HepG2 (cell line): ENCODE measurements around the gene AFTPH. TPM values are rescaled to one million over a fixed set of nuclear protein-coding genes. Genes with fewer than 3 reads are reported as not detected.

Experiments
- ATAC-seq: fragments of 200-7000 bp; cut with Tn5 transposase; 3 replicates; pipeline ENCODE4 v1.9.1; 2020; ENCODE audit warnings: mild to moderate bottlenecking, moderate library complexity
- BruUV-seq: library from RNA; stranded (reverse); fragments of 400-500 nt; replicated peaks from 2 replicates; lab custom pipeline; 2021; lab: Mats Ljungman, UMichigan
- CTCF ChIA-PET: fragments of 300-600 bp; formaldehyde crosslinking; extraction: SDS; loops from one replicate; lab custom pipeline; 2021; ENCODE audit warnings: low total read pairs, inconsistent platforms, low intra/inter-chr PET ratio; lab: Yijun Ruan, JAX
- POLR2A ChIA-PET: fragments of 350-600 bp; sonication (Branson Sonifier 250); formaldehyde crosslinking; loops from one replicate; lab custom pipeline; 2020; ENCODE audit warnings: antibody characterized with exemption, inconsistent platforms; lab: Yijun Ruan, JAX
- DNase-seq: peaks from one replicate; pipeline ENCODE4 v3.0.0-alpha.2; 2015; ENCODE audit warnings: low spot score
- FAIRE-seq: peaks from 3 replicates; lab custom pipeline; 2011; peaks lifted over from hg19 to GRCh38; lab: Jason Lieb, UNC
- H2AFZ ChIP-seq: one replicate; pipeline ENCODE4 v1.6.1; 2011; ENCODE audit warnings: low read length, inconsistent platforms
- H3K27ac ChIP-seq: fragments of 300-600 bp; 3 replicates; pipeline ENCODE4 v1.8.0; 2011; ENCODE audit warnings: mixed run types, mild to moderate bottlenecking, mixed read lengths, low read length, inconsistent platforms; ENCODE audit not compliant: insufficient read depth; ENCODE audit errors: extremely low read length
- H3K27me3 ChIP-seq, 2 experiments: fragments of 200-600 bp in 1 of 2; 2 replicates in 1 of 2; 3 replicates in 1 of 2; pipeline versions ENCODE4 v1.6.0 to v1.8.0; 2011; ENCODE audit warnings: low read length in 2 of 2, mild to moderate bottlenecking in 2 of 2, moderate library complexity in 2 of 2, inconsistent platforms in 1 of 2; ENCODE audit not compliant: insufficient read depth in 2 of 2, control insufficient read depth in 1 of 2
- H3K36me3 ChIP-seq, 2 experiments: fragments of 200-600 bp in 1 of 2; replicated peaks in 1 of 2; 2 replicates in 1 of 2; 3 replicates in 1 of 2; pipeline versions ENCODE4 v1.5.1 to v1.8.0; 2011; ENCODE audit warnings: low read length in 2 of 2, inconsistent platforms in 1 of 2; ENCODE audit not compliant: insufficient read depth in 2 of 2, control insufficient read depth in 1 of 2
- H3K4me1 ChIP-seq: 2 replicates; pipeline ENCODE4 v1.5.1; 2012; ENCODE audit warnings: low read length, inconsistent platforms; ENCODE audit not compliant: insufficient read depth
- H3K4me2 ChIP-seq: 2 replicates; pipeline ENCODE4 v1.6.0; 2011; ENCODE audit warnings: low read depth, low read length, inconsistent platforms
- H3K4me3 ChIP-seq, 3 experiments: fragments of 200-600 bp in 1 of 3; sonication (generic), shearing (Covaris generic) in 1 of 3; replicated peaks in 1 of 3; 2 replicates each; pipeline ENCODE4 v1.5.1; 2011 to 2016; ENCODE audit warnings: low read length in 3 of 3, inconsistent platforms in 2 of 3, low read depth in 2 of 3, mild to moderate bottlenecking in 2 of 3, control low read depth in 1 of 3, mixed read lengths in 1 of 3; ENCODE audit not compliant: insufficient read depth in 1 of 3
- H3K79me2 ChIP-seq: one replicate; pipeline ENCODE4 v1.6.1; 2011; ENCODE audit warnings: low read length, inconsistent platforms; ENCODE audit not compliant: insufficient read depth
- H3K9ac ChIP-seq: 2 replicates; pipeline ENCODE4 v1.6.0; 2011; ENCODE audit warnings: mild to moderate bottlenecking, low read depth, low read length, inconsistent platforms; ENCODE audit not compliant: insufficient read depth
- H3K9me3 ChIP-seq: 2 replicates; pipeline ENCODE4 v1.5.1; 2012; ENCODE audit warnings: mild to moderate bottlenecking, low read length
- H4K20me1 ChIP-seq: 2 replicates; pipeline ENCODE4 v1.6.0; 2011; ENCODE audit warnings: inconsistent platforms, mild to moderate bottlenecking, low read length, moderate library complexity; ENCODE audit not compliant: insufficient read depth
- AFF4 ChIP-seq: sonication (generic); formaldehyde crosslinking; IDR thresholded peaks from 2 replicates; pipeline ENCODE4 v1.4.0; 2020; ENCODE audit warnings: missing genetic modification reagents
- ATF1 ChIP-seq: IDR thresholded peaks from 2 replicates; pipeline ENCODE4 v1.6.1; 2016; ENCODE audit warnings: mild to moderate bottlenecking, control low read depth
- DRAP1 ChIP-seq: IDR thresholded peaks from 2 replicates; pipeline ENCODE4 v1.6.1; 2016; ENCODE audit warnings: missing genetic modification reagents, missing compliant biosample characterization
- DZIP1 ChIP-seq: sonication (generic); formaldehyde crosslinking; IDR thresholded peaks from 2 replicates; pipeline ENCODE4 v1.5.0; 2020; ENCODE audit warnings: mild to moderate bottlenecking, missing genetic modification reagents
- ISL2 ChIP-seq: sonication (generic); formaldehyde crosslinking; IDR thresholded peaks from 2 replicates; pipeline ENCODE4 v1.5.0; 2020; ENCODE audit warnings: missing genetic modification reagents
- MAZ ChIP-seq, 2 experiments: sonication (generic) in 1 of 2; formaldehyde crosslinking in 1 of 2; IDR thresholded peaks; 2 replicates each; pipeline versions ENCODE4 v1.5.0 to v1.6.1; 2012 to 2020; ENCODE audit warnings: low read depth in 2 of 2, mild to moderate bottlenecking in 2 of 2, borderline replicate concordance in 1 of 2, improper control_type of control experiment in 1 of 2, low read length in 1 of 2, missing genetic modification reagents in 1 of 2, moderate library complexity in 1 of 2
- TFDP1 ChIP-seq: IDR thresholded peaks from 2 replicates; pipeline ENCODE4 v1.6.1; 2016; ENCODE audit warnings: missing compliant biosample characterization, missing genetic modification reagents, borderline replicate concordance
- ZNF121 ChIP-seq: sonication (generic); formaldehyde crosslinking; IDR thresholded peaks from 2 replicates; pipeline ENCODE4 v1.5.0; 2020; ENCODE audit warnings: mild to moderate bottlenecking, missing genetic modification reagents
- ZNF180 ChIP-seq: sonication (generic); formaldehyde crosslinking; IDR thresholded peaks from 2 replicates; pipeline ENCODE4 v1.4.0; 2020; ENCODE audit warnings: low read depth, missing genetic modification reagents, borderline replicate concordance
- ZZZ3 ChIP-seq: sonication (generic); formaldehyde crosslinking; IDR thresholded peaks from 2 replicates; pipeline ENCODE4 v1.4.0; 2020; ENCODE audit warnings: missing genetic modification reagents, mild to moderate bottlenecking, borderline replicate concordance
- WGBS: methylation state at CpG from one replicate; pipeline ENCODE4 v1.1.6; 2017; ENCODE audit warnings: low lambda C conversion rate; 5-methylcytosine and 5-hydroxymethylcytosine counted together
- in situ Hi-C: cut with HindIII; loops from 2 replicates; pipeline ENCODE4 v1.10.0; 2017; ENCODE audit warnings: low pct_unique_long_range_greater_than_20kb; ENCODE audit not compliant: extremely low pct_ligation_motif_present
- intact Hi-C: fragments of 100-400 bp; cut with micrococcal nuclease; formaldehyde crosslinking; loops from one replicate; pipeline ENCODE4 v1.10.0; 2022; ENCODE audit not compliant: unreplicated experiment
- polyA plus RNA-seq, 8 experiments: library from polyadenylated mRNA; depleted of rRNA in 3 of 8; stranded (reverse) in 7 of 8; unstranded in 1 of 8; fragments of >200 nt; fragmentation: Illumina TruSeq in 4 of 8; extraction: Trizol in 4 of 8; gene quantifications; 2 replicates each; pipeline versions ENCODE4 v1.2.1 to v1.2.3, GENCODE V29; 2011 to 2016; ENCODE audit warnings: low read depth in 4 of 8, missing spikeins in 1 of 8, mixed read lengths in 1 of 8; ENCODE audit not compliant: insufficient read depth in 1 of 8
- total RNA-seq, 5 experiments: library from RNA; depleted of rRNA; stranded (reverse); fragments of >200 nt; fragmentation: Illumina TruSeq; extraction: Trizol; gene quantifications; 2 replicates each; pipeline ENCODE4 v1.2.3, GENCODE V29; 2016; ENCODE audit warnings: low read depth in 1 of 5

AFTPH gene
- total and polyA plus RNA-seq, 2 of the 13 experiments (the other 11 are each of a cell fraction or from before 2014, with no cell fraction given) = 27.5 to 36.8 TPM

GRCh38 chr2:64525317-64525613, 1.1 kb downstream of the AFTPH start:
- POLR2A ChIA-PET = interaction anchor here (2.2 kb wide), 1 partner anchor 17 kb away, joined by 6 read pairs; no protein-coding TSS in a partner anchor
- in situ Hi-C loops (no loop called here), intact Hi-C loops (loop anchor here (2.0 kb wide), 2 partner anchors 18 to 340 kb away; no protein-coding TSS in a partner anchor)
- Histone ChIP-seq H3K9ac (peak overlapping the region; percentile 82), H2AFZ (no peak overlapping the region), H4K20me1 (peaks cover 15% of the 10 kb centered on the region; the same call in 1 of the 2 replicates), H3K79me2 (peaks cover 55% of the 10 kb centered on the region), H3K36me3 (peaks cover 2 to 4% of the 10 kb centered on the region in 2 experiments; a peak in 2 of 5 replicates), H3K4me2 (peak overlapping the region; percentile 89), H3K27me3 (no peaks in the 10 kb centered on the region; a peak in 1 of 5 replicates), H3K4me3 (peak overlapping the region; percentile 95 to 100 (median 98)), H3K27ac (peak overlapping the region; percentile 73), H3K4me1 (peaks cover 30% of the 10 kb centered on the region), H3K9me3 (no peaks in the 10 kb centered on the region)
- FAIRE-seq (no peak), DNase-seq (peak; percentile 28), ATAC-seq (peak; percentile 1; the same call in 1 of the 3 replicates)
- no TSS peak for BruUV-seq
- CTCF ChIA-PET = interaction anchor here (1.6 kb wide), 1 partner anchor 194 kb away, joined by 3 read pairs; no protein-coding TSS in a partner anchor
- under 1% methylated on average over 4 of the region's 4 CpGs for WGBS
- TF ChIP-seq ZZZ3 (CRISPR knock-in tag) (no peak), DZIP1 (CRISPR knock-in tag) (no peak), ZNF180 (CRISPR knock-in tag) (no peak), MAZ (IDR thresholded peaks at IDR 0.05; ENCODE audit: borderline replicate concordance, low read depth, low read length) (no peak), MAZ (CRISPR knock-in tag; IDR thresholded peaks at IDR 0.05; ENCODE audit: low read depth) (no peak), ISL2 (CRISPR knock-in tag) (no peak), ZNF121 (no peak), AFF4 (CRISPR knock-in tag) (no peak), ATF1 (CRISPR knock-in tag) (no peak), TFDP1 (CRISPR knock-in tag) (no peak), DRAP1 (CRISPR knock-in tag) (no peak)
